HepG2 (cell line): ENCODE data around the gene PLCB4. TPM values are rescaled to one million over a fixed set of nuclear protein-coding genes. Genes with fewer than 3 reads are reported as not detected.

Experiments
- ATAC-seq: fragments of 200-7000 bp; cut with Tn5 transposase; 3 replicates; pipeline ENCODE4 v1.9.1; 2020; ENCODE audit warnings: mild to moderate bottlenecking, moderate library complexity
- BruUV-seq: library from RNA; stranded (reverse); fragments of 400-500 nt; replicated peaks from 2 replicates; lab custom pipeline; 2021; lab: Mats Ljungman, UMichigan
- CTCF ChIA-PET: fragments of 300-600 bp; formaldehyde crosslinking; extraction: SDS; loops from one replicate; lab custom pipeline; 2021; ENCODE audit warnings: low total read pairs, inconsistent platforms, low intra/inter-chr PET ratio; lab: Yijun Ruan, JAX
- POLR2A ChIA-PET: fragments of 350-600 bp; sonication (Branson Sonifier 250); formaldehyde crosslinking; loops from one replicate; lab custom pipeline; 2020; ENCODE audit warnings: antibody characterized with exemption, inconsistent platforms; lab: Yijun Ruan, JAX
- DNase-seq: peaks from one replicate; pipeline ENCODE4 v3.0.0-alpha.2; 2015; ENCODE audit warnings: low spot score
- FAIRE-seq: peaks from 3 replicates; lab custom pipeline; 2011; peaks lifted over from hg19 to GRCh38; lab: Jason Lieb, UNC
- H2AFZ ChIP-seq: one replicate; pipeline ENCODE4 v1.6.1; 2011; ENCODE audit warnings: low read length, inconsistent platforms
- H3K27ac ChIP-seq: fragments of 300-600 bp; 3 replicates; pipeline ENCODE4 v1.8.0; 2011; ENCODE audit warnings: mixed run types, mild to moderate bottlenecking, mixed read lengths, low read length, inconsistent platforms; ENCODE audit not compliant: insufficient read depth; ENCODE audit errors: extremely low read length
- H3K27me3 ChIP-seq, 2 experiments: fragments of 200-600 bp in 1 of 2; 2 replicates in 1 of 2; 3 replicates in 1 of 2; pipeline versions ENCODE4 v1.6.0 to v1.8.0; 2011; ENCODE audit warnings: low read length in 2 of 2, mild to moderate bottlenecking in 2 of 2, moderate library complexity in 2 of 2, inconsistent platforms in 1 of 2; ENCODE audit not compliant: insufficient read depth in 2 of 2, control insufficient read depth in 1 of 2
- H3K36me3 ChIP-seq, 2 experiments: fragments of 200-600 bp in 1 of 2; replicated peaks in 1 of 2; 2 replicates in 1 of 2; 3 replicates in 1 of 2; pipeline versions ENCODE4 v1.5.1 to v1.8.0; 2011; ENCODE audit warnings: low read length in 2 of 2, inconsistent platforms in 1 of 2; ENCODE audit not compliant: insufficient read depth in 2 of 2, control insufficient read depth in 1 of 2
- H3K4me1 ChIP-seq: 2 replicates; pipeline ENCODE4 v1.5.1; 2012; ENCODE audit warnings: low read length, inconsistent platforms; ENCODE audit not compliant: insufficient read depth
- H3K4me2 ChIP-seq: 2 replicates; pipeline ENCODE4 v1.6.0; 2011; ENCODE audit warnings: low read depth, low read length, inconsistent platforms
- H3K4me3 ChIP-seq, 3 experiments: fragments of 200-600 bp in 1 of 3; sonication (generic), shearing (Covaris generic) in 1 of 3; replicated peaks in 1 of 3; 2 replicates each; pipeline ENCODE4 v1.5.1; 2011 to 2016; ENCODE audit warnings: low read length in 3 of 3, inconsistent platforms in 2 of 3, low read depth in 2 of 3, mild to moderate bottlenecking in 2 of 3, control low read depth in 1 of 3, mixed read lengths in 1 of 3; ENCODE audit not compliant: insufficient read depth in 1 of 3
- H3K79me2 ChIP-seq: one replicate; pipeline ENCODE4 v1.6.1; 2011; ENCODE audit warnings: low read length, inconsistent platforms; ENCODE audit not compliant: insufficient read depth
- H3K9ac ChIP-seq: 2 replicates; pipeline ENCODE4 v1.6.0; 2011; ENCODE audit warnings: mild to moderate bottlenecking, low read depth, low read length, inconsistent platforms; ENCODE audit not compliant: insufficient read depth
- H3K9me3 ChIP-seq: 2 replicates; pipeline ENCODE4 v1.5.1; 2012; ENCODE audit warnings: mild to moderate bottlenecking, low read length
- H4K20me1 ChIP-seq: 2 replicates; pipeline ENCODE4 v1.6.0; 2011; ENCODE audit warnings: inconsistent platforms, mild to moderate bottlenecking, low read length, moderate library complexity; ENCODE audit not compliant: insufficient read depth
- CHD4 ChIP-seq: fragments of 200-600 bp; sonication (generic); IDR thresholded peaks from 2 replicates; pipeline ENCODE4 v1.7.0; 2017; ENCODE audit warnings: mild to moderate bottlenecking, low read length, borderline replicate concordance
- FLYWCH1 ChIP-seq: sonication (generic); formaldehyde crosslinking; IDR thresholded peaks from 2 replicates; pipeline ENCODE4 v1.8.1; 2023; ENCODE audit warnings: mild to moderate bottlenecking, missing genetic modification reagents
- HMG20B ChIP-seq: conservative IDR thresholded peaks from 2 replicates; pipeline ENCODE4 v1.6.1; 2016; ENCODE audit warnings: missing genetic modification reagents, missing compliant biosample characterization
- HMGXB4 ChIP-seq, 2 experiments: sonication (generic) in 1 of 2; formaldehyde crosslinking in 1 of 2; IDR thresholded peaks; 2 replicates each; pipeline versions ENCODE4 v1.4.0 to v1.6.1; 2018 to 2020; ENCODE audit warnings: missing genetic modification reagents in 2 of 2, borderline replicate concordance in 1 of 2, low read depth in 1 of 2, mild to moderate bottlenecking in 1 of 2, missing biosample characterization in 1 of 2
- HNRNPH1 ChIP-seq: fragments of 200-400 bp; formaldehyde crosslinking; optimal IDR thresholded peaks from 2 replicates; pipeline ENCODE3; 2017; ENCODE audit warnings: mild to moderate bottlenecking, low read depth, low read length
- JUND ChIP-seq: sonication (generic); formaldehyde crosslinking; IDR thresholded peaks from 2 replicates; pipeline ENCODE4 v1.8.0; 2022; ENCODE audit warnings: mild to moderate bottlenecking, missing genetic modification reagents
- MYC ChIP-seq: sonication (generic); formaldehyde crosslinking; IDR thresholded peaks from 2 replicates; pipeline ENCODE4 v1.9.0; 2021; ENCODE audit warnings: missing genetic modification reagents, borderline replicate concordance
- POLR2AphosphoS5 ChIP-seq: IDR thresholded peaks from 2 replicates; pipeline ENCODE4 v1.6.1; 2012; ENCODE audit warnings: low read depth, low read length
- SIX1 ChIP-seq: sonication (generic); formaldehyde crosslinking; IDR thresholded peaks from 2 replicates; pipeline ENCODE4 v1.4.0; 2020; ENCODE audit warnings: missing genetic modification reagents, borderline replicate concordance
- STAT6 ChIP-seq: sonication (generic); formaldehyde crosslinking; IDR thresholded peaks from 2 replicates; pipeline ENCODE4 v1.4.0; 2020; ENCODE audit warnings: missing genetic modification reagents, mild to moderate bottlenecking, borderline replicate concordance
- ZFP82 ChIP-seq: sonication (generic); formaldehyde crosslinking; IDR thresholded peaks from 2 replicates; pipeline ENCODE4 v1.5.1; 2020; ENCODE audit warnings: mild to moderate bottlenecking, missing genetic modification reagents, borderline replicate concordance
- ZNF143 ChIP-seq: sonication (generic); formaldehyde crosslinking; IDR thresholded peaks from 2 replicates; pipeline ENCODE4 v1.4.0; 2020; ENCODE audit warnings: missing genetic modification reagents
- ZNF800 ChIP-seq: sonication (generic); formaldehyde crosslinking; IDR thresholded peaks from 2 replicates; pipeline ENCODE4 v1.4.0; 2020; ENCODE audit warnings: missing genetic modification reagents
- ZSCAN9 ChIP-seq: IDR thresholded peaks from 2 replicates; pipeline ENCODE4 v1.6.1; 2016; ENCODE audit warnings: borderline replicate concordance
- WGBS: methylation state at CpG from one replicate; pipeline ENCODE4 v1.1.6; 2017; ENCODE audit warnings: low lambda C conversion rate; 5-methylcytosine and 5-hydroxymethylcytosine counted together
- in situ Hi-C: cut with HindIII; loops from 2 replicates; pipeline ENCODE4 v1.10.0; 2017; ENCODE audit warnings: low pct_unique_long_range_greater_than_20kb; ENCODE audit not compliant: extremely low pct_ligation_motif_present
- intact Hi-C: fragments of 100-400 bp; cut with micrococcal nuclease; formaldehyde crosslinking; loops from one replicate; pipeline ENCODE4 v1.10.0; 2022; ENCODE audit not compliant: unreplicated experiment
- polyA plus RNA-seq, 8 experiments: library from polyadenylated mRNA; depleted of rRNA in 3 of 8; stranded (reverse) in 7 of 8; unstranded in 1 of 8; fragments of >200 nt; fragmentation: Illumina TruSeq in 4 of 8; extraction: Trizol in 4 of 8; gene quantifications; 2 replicates each; pipeline versions ENCODE4 v1.2.1 to v1.2.3, GENCODE V29; 2011 to 2016; ENCODE audit warnings: low read depth in 4 of 8, missing spikeins in 1 of 8, mixed read lengths in 1 of 8; ENCODE audit not compliant: insufficient read depth in 1 of 8
- total RNA-seq, 5 experiments: library from RNA; depleted of rRNA; stranded (reverse); fragments of >200 nt; fragmentation: Illumina TruSeq; extraction: Trizol; gene quantifications; 2 replicates each; pipeline ENCODE4 v1.2.3, GENCODE V29; 2016; ENCODE audit warnings: low read depth in 1 of 5
- TF ChIP-seq, protein P1 (sequence below): IDR thresholded peaks from 2 replicates; pipeline ENCODE4 v1.6.1; 2016; ENCODE audit warnings: low read depth, control low read depth

The PLCB4 gene
- total and polyA plus RNA-seq, 2 of the 13 experiments (the other 11 are each of a cell fraction or from before 2014, with no cell fraction given), result 0.01 TPM; not detected in 1

DNA sequence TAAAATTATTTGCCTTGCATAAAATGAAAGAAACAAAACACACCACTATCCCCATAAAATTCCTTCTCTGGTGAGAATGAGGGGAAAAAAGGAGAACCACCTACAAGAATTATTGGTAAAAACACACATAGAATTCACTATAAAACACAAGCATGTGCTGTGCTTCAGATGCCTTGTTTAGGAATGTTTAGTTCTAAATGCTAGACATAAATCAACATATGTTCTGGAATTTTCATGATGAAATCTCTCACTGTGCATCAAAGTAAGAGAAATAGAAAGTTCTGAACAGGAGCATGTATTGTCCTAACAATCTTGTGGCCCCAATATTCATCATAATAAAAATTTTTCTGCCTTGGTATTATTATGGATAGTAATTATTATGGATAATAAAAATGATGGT, 111.0 kb downstream of the PLCB4 start (continued):
- no peak for TF ChIP-seq STAT6 (CRISPR knock-in tag)
- TF ChIP-seq ZNF143 (CRISPR knock-in tag), result no peak
- TF ChIP-seq MYC, result no peak
- TF ChIP-seq, protein P1, sequence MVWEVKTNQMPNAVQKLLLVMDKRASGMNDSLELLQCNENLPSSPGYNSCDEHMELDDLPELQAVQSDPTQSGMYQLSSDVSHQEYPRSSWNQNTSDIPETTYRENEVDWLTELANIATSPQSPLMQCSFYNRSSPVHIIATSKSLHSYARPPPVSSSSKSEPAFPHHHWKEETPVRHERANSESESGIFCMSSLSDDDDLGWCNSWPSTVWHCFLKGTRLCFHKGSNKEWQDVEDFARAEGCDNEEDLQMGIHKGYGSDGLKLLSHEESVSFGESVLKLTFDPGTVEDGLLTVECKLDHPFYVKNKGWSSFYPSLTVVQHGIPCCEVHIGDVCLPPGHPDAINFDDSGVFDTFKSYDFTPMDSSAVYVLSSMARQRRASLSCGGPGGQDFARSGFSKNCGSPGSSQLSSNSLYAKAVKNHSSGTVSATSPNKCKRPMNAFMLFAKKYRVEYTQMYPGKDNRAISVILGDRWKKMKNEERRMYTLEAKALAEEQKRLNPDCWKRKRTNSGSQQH, result no peak
- no peak for TF ChIP-seq ZFP82
- no peak for TF ChIP-seq CHD4
- no peak for TF ChIP-seq JUND (CRISPR knock-in tag)
- no peak for TF ChIP-seq ZSCAN9 (CRISPR knock-in tag)

GRCh38 chr20:9180481-9181257, 111.8 kb downstream of the PLCB4 start:
- no peak overlapping the region for H3K4me2 ChIP-seq
- no peak for DNase-seq
- in situ Hi-C loops, result no loop called here
- POLR2A ChIA-PET, result no interaction called here
- H3K27ac ChIP-seq, result no peak overlapping the region
- no TSS peak for BruUV-seq
- TF ChIP-seq ZNF800 (no peak), HMG20B (CRISPR knock-in tag) (no peak), POLR2AphosphoS5 (no peak), HMGXB4 (CRISPR knock-in tag; IDR thresholded peaks at IDR 0.05; ENCODE audit: borderline replicate concordance in 1 of 2, low read depth in 1 of 2) (no peak), FLYWCH1 (CRISPR knock-in tag) (no peak), SIX1 (CRISPR knock-in tag) (no peak), HNRNPH1 (no peak)
- H3K27me3 ChIP-seq, result peaks cover 0 to 12% of the 10 kb centered on the region in 2 experiments; a peak in 1 of 5 replicates
- no peak overlapping the region for H2AFZ ChIP-seq
- H3K36me3 ChIP-seq, result no peaks in the 10 kb centered on the region
- ATAC-seq, result no peak
- H3K9me3 ChIP-seq, result no peaks in the 10 kb centered on the region
- CTCF ChIA-PET, result no interaction called here
- H3K9ac ChIP-seq, result no peak overlapping the region
- H3K79me2 ChIP-seq, result no peaks in the 10 kb centered on the region
- FAIRE-seq, result no peak
- no peaks in the 10 kb centered on the region for H4K20me1 ChIP-seq
- intact Hi-C loops, result no loop called here
- 4% methylated on average over 1 of the region's 1 CpG for WGBS
- H3K4me1 ChIP-seq, result no peaks in the 10 kb centered on the region
- no peak overlapping the region for H3K4me3 ChIP-seq
